ENCODE measurements around the gene SIGLEC11.
"Not testable (repeated sequence)": the region's sequence is repeated elsewhere in the genome, so short reads cannot be mapped to it uniquely, and the experiment has no call there.

Gene SIGLEC11

DNA sequence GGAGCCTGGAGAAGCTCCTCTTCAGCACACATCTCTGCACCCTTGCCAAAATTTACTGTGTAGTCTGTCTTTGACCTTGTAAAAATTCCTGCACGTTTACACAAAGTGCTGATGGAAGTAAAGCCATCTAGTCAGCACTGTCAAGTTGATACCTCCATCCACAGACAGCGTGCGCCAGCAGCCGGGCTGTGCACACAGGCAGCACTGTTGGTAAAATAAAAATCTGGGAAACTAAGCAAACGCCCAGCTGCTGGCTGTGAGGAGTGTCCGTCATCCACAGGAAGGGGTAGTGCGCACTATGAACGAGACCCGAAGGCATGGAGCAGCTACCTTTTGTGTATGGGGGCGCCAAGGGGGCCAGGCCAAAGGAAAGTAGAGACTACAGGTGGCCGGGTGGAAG, 17.4 kb upstream of the SIGLEC11 start:
- no peak for DNase-seq

- DNase-seq = no peak
These were observed 16.9 kb upstream of the SIGLEC11 start for GRCh38 chr19:49977881-49978280.

GRCh38 chr19:49977076-49977475, 16.1 kb upstream of the SIGLEC11 start:
- no peak for DNase-seq

- no peak for DNase-seq
These were observed 15.5 kb upstream of the SIGLEC11 start for GRCh38 chr19:49976496-49976895.

- no peak for DNase-seq
These were observed 14.1 kb upstream of the SIGLEC11 start for GRCh38 chr19:49975051-49975450.

- no peak for DNase-seq
These were observed 13.0 kb upstream of the SIGLEC11 start for GRCh38 chr19:49973987-49974386.

- no peak for DNase-seq
These were observed 11.9 kb upstream of the SIGLEC11 start for GRCh38 chr19:49972841-49973240.

- DNase-seq = no peak
These were observed 11.0 kb upstream of the SIGLEC11 start for GRCh38 chr19:49971991-49972411.

GRCh38 chr19:49969355-49969754, 8.4 kb upstream of the SIGLEC11 start:
- not testable (repeated sequence) for DNase-seq

- no peak for DNase-seq
These were observed 7.4 kb upstream of the SIGLEC11 start for GRCh38 chr19:49968279-49968922.

GRCh38 chr19:49959892-49960291, 1.1 kb downstream of the SIGLEC11 start:
- DNase-seq = not testable (repeated sequence)

DNA sequence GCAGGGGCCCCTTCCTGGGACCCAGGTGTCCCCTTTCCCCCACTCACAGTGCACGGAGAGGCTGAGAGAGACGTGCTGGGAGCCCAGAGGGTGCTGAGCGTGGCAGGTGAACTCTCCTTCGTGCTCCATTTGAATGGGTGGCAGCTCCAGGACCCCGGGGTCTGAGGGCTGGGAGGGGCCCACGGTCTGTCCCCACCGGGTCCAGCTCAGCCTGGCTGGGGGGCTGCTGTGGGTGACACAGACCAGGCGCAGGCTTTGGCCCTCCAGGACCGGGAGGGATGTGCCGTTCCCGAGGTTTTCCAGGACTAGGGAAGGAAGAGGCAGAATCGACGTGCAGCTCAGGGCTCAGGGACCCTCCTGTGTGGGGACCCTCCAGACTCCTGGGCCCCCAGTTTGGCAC, 2.4 kb downstream of the SIGLEC11 start:
- DNase-seq = not testable (repeated sequence)

- DNase-seq = not testable (repeated sequence)
These were observed 2.8 kb downstream of the SIGLEC11 start for GRCh38 chr19:49958144-49958543.

GRCh38 chr19:49957262-49957915, 3.6 kb downstream of the SIGLEC11 start:
- no peak for DNase-seq

DNA sequence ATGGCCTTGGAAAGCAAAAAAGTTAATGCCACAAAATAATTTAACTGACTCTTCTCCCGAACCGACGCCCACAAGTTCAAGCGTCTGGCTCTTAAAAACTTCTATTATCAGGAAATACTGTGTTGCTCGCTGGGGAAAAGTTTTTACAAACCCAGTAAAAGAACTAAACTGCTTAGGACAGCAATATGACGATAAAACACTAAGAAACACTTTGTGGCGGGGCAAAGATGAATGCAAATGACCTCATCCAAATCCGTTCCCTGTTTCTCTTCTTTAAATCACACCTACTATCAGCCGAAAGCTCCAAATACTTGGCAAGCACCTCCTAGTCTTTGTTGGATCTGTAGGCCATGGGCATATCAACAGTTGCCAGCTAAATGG, 4.9 kb downstream of the SIGLEC11 start:
- DNase-seq = no peak

DNA sequence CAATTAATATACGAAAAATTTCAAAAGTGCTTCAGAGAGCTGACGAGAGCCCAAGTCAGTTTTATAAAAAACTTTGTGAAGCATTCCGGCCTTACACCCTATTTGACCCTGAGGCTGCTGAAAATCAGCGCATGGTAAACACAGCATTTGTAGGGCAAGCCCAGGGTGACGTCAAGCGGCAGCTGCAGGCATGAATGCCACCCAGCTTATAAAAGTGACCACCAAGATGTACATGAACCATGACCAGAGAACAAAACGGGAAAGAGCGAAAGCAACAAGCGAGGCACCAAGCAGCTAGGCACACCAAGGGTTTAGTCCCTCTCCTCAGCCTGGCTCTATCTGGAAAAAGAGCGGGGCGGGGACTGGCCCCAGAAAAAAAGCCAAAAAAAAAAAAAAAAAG, 6.0 kb downstream of the SIGLEC11 start:
- DNase-seq = no peak

DNA sequence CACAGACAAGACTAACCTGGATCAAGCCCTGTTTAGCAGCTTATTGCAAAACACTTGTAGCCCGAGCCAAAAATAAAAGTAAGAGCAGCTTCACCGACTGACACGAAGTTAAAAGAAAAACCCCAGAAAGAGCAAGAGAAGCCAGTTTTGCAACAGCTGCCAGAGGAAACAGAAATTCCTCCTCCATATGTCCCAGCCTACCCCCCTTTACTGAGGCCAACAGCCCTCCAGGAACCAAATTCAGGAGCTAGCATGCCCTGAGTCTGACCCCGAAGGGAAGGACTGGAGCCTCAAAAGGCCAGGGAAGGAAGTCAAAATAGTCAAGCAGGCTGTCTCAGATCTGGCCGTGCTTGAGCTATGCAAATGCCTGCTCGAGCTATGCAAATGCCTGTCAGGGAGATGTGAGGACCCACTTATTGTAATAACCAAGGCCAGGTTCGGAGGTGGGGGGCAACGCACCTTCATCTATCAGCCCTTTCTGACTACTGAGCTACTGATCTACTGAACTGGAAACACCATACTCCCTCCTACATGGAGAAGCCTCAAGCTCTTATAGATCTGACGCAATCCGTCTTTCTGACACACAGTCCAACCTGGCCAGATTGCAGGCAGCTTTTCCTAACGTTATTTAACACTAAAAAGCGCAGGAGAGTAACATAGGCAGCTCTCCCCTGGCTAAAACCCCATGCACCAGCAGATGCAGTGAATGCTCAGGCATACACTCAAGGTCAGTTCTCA, 6.7 kb downstream of the SIGLEC11 start:
- DNase-seq = no peak

DNA sequence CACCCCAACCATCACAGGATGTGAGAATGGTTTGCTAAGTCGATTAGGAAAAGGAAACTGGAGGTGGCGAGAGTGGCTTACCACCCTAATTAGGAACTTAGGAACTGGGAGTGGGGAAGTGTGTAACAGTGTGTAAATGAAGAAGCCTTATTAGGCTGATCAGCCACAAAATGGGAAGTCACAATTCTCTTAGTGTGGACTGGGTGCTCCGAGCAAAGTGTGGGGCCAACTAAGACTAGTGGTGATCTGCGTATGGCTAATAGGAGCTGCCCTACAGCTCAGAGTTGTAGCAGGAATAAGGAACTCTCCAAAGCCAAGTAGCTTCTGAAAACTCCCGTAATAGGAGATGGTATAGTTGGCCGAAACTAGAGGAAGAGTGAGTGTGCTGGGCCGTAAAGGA, 7.6 kb downstream of the SIGLEC11 start:
- DNase-seq = no peak

GRCh38 chr19:49952906-49953305, 8.1 kb downstream of the SIGLEC11 start:
- DNase-seq = no peak

- no peak for DNase-seq
These were observed 8.5 kb downstream of the SIGLEC11 start for GRCh38 chr19:49952479-49952836.

DNA sequence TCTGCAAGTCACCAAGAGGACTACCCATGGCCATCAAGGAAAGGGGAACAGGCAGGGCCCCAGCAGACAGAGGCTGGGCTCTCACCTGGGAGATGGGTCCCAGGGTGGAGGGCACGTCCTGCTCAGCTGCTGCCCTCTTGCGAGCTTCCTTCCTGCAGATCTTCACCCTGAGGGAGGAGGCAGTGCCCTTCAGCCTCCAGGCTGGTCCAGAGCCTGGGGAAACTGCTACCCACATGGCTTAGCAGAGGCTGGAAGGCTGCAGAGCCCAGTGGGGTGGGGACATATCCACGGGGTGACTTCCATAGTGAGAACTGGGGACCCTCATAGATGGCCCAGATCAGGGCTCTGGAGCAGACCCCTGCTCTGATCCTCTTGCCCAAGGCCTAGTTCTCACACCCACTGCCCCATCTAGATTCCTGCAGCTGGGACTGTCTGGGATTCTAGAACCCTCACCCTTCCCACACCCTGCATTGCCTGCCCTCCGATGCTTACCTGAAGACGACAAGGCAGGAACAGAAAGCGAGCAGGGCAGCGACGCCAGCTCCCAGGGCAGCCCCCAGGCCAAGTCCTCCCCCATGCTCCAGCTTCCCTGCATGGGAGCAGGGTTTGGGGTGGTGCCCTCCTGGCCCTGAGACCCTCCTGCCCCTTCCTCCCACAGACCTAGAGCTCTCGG, 9.0 kb downstream of the SIGLEC11 start:
- no peak for DNase-seq

- no peak for DNase-seq
These were observed 9.9 kb downstream of the SIGLEC11 start for GRCh38 chr19:49950956-49951526.

DNA sequence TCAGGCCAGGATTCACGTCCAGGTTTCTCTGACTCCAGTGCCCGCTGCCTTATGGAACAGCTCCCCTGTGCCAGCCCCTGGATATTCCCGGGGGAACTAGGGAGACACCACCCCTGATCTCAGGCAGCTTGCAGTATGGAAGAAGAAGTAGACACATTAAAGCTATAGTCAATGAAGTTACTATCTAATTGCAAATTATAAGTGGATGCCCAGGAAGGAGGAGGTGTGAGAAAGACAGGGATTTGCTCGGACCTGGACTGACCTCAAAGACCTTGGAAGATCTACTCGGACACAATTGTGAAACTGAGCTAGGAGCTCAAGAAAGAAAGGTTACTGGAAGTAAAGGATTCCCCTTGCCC, 10.4 kb downstream of the SIGLEC11 start:
- DNase-seq = no peak
